ENCODE measurements around the gene LMF1.
"Not testable (repeated sequence)": the region's sequence is repeated elsewhere in the genome, so short reads cannot be mapped to it uniquely, and the experiment has no call there.

The LMF1 gene

DNA sequence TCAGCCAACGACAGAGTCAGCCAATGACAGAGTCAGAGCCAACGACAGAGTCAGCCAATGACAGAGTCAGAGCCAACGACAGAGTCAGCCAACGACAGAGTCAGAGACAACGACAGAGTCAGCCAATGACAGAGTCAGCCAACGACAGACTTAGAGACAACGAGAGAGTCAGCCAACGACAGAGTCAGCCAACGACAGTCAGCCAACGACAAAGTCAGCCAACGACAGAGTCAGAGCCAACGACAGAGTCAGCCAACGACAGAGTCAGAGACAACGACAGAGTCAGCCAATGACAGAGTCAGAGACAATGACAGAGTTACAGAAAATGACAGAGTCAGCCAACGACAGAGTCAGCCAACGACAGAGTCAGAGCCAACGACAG is 22.9 kb downstream of the LMF1 start:
- not testable (repeated sequence) for DNase-seq

DNA sequence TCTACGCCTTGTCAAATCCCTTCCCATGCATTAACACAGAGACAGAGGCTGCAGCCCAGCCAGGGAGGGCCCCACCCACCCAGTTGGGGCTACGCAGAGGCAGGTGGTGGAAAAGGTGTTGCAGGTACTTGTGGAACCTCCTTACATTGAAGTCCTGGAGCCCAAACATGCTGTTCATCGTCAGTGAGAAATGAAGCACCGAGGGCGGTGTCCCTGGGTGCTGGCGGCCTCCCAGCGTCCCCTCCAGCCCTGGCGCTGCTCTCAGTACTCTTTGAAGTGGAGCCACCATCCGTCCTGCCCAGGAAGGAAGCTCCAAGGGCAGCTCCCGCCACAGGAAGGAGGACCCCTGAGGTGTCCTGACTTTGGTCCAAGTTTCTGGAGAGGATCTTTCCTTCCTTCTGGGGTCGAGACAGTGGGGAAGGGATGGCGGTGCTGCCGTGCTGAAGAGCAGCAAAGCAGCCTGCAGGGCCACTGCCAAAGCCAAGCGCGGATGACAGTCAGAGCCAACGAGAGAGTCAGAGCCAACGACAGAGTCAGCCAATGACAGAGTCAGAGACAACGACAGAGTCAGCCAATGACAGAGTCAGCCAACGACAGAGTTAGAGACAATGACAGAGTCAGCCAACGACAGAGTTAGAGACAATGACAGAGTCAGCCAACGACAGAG is 23.4 kb downstream of the LMF1 start:
- DNase-seq, result no peak

- no peak for DNase-seq
Observed at GRCh38 chr16:946048-946395, 24.8 kb downstream of the LMF1 start.

DNA sequence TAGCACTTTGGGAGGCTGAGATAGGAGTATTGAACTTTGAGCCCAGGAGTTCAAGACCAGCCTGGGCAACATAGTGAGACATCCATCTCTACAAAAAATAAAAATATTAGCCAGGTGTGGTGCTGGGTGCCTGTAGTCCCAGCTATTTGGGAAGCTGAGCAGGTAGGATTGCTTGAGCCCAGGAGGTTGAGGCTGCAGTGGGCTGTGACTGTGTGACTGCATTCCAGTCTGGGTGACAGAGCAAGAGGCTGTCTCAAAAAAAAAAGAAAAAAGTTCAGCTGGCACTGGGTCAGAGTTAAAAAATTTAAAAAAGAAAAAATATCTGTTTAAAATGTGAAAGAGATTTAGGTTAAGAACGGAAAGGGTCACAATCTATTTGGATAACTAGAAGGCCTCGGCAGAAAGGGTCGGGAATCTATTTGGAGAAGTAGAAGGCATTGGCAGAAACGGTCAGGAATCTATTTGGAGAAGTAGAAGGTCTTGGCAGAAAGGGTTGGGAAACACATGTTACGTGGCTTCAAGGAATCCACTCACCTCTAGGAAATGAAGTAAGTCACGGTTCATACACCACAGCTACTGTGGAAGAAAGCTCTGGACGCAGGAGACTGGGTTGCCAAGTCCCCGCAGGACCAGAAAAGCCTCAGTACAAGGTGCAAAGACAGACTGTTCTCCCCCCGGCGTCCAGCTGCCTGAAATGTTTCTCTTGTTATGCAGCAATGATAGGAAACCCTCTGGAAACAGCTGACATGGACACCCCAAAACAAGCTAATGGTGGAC is 25.3 kb downstream of the LMF1 start:
- DNase-seq, result no peak

DNA sequence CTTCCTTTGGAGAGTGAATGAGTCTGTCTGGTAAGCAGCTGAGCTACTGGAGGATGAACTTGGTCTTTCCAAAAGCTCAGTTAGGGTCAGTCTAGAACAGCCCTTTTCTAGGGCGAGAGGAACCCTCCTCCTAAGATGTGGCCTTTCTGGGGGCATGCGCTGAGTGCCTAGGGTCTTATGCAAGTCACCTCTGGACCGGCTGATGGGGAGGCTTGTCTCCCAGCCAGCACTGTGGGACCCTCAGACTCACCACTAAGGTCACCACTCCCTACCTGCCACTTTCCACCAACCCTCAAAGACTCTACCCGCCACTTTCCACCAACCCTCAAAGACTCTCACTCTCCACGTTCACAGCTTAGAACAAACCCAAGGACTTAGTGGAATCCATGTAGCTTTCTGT is 26.8 kb downstream of the LMF1 start:
- no peak for DNase-seq

DNA sequence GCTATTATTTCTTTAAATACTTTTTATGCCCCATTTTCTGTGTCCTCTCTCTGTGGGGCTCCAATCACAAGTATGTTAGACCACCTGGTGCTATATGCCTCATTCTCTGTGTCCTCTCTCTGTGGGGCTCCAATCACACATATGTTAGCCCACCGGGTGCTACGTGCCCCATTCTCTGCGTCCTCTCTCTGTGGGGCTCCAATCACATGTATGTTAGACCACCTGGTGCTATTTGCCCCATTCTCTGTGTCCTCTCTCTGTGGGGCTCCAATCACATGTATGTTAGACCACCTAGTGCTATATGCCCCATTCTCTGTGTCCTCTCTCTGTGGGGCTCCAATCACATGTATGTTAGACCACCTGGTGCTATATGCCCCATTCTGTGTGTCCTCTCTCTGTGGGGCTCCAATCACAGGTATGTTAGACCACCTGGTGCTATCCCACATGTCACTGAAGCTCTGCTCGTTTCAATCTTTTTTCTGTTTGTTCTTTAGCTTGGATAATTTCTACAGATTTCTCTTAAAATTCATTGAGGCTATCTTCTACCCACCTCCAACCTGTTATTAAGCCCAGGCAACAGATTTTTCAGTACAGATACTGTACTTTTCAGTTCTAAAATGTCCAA is 28.2 kb downstream of the LMF1 start:
- no peak for DNase-seq

- DNase-seq, result no peak
Observed at GRCh38 chr16:939941-940340, 30.8 kb downstream of the LMF1 start.

- no peak for DNase-seq
Observed at GRCh38 chr16:939311-939710, 31.5 kb downstream of the LMF1 start.

DNA sequence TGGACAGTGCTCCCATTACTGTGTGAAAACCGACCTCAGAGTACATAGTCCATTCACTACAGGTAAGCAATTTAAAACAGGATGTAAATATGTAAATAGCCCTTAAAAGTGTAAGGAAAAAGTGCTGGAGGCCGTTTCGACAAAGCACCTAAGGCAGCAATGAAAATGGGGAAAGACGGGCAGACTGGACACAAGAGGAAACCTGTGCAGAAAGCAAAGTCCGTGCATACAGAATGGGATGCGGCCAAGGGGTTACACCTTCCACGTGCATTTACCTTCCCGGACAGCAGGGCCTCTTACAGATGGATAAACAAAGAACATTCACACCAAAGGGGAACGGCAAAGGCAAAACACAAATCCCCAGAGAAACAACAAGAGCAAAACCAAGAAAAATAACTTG is 32.0 kb downstream of the LMF1 start:
- DNase-seq, result no peak

- no peak for DNase-seq
Observed at GRCh38 chr16:938136-938535, 32.6 kb downstream of the LMF1 start.

GRCh38 chr16:937723-938122 is 33.1 kb downstream of the LMF1 start:
- DNase-seq, result no peak

- no peak for DNase-seq
Observed at GRCh38 chr16:937311-937710, 33.5 kb downstream of the LMF1 start.

DNA sequence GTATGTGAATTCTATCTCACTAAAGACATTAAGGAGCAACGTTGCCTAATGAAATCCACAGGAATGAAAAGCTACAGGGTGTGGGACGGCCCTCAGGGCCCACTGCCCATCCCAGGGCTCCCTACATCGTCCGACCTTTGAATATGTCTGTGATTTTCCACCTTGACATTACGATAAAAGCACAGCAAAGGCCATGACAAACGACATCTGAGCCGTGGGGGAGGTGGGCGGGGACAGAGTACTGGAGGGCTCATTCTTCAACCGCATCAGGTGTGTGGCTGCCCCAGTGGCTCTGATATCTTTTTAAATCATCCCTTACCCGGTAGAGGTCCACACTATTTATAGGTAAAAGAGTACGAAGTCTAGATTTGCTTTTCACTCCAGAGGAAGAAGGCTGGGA is 35.1 kb downstream of the LMF1 start:
- DNase-seq, result no peak

DNA sequence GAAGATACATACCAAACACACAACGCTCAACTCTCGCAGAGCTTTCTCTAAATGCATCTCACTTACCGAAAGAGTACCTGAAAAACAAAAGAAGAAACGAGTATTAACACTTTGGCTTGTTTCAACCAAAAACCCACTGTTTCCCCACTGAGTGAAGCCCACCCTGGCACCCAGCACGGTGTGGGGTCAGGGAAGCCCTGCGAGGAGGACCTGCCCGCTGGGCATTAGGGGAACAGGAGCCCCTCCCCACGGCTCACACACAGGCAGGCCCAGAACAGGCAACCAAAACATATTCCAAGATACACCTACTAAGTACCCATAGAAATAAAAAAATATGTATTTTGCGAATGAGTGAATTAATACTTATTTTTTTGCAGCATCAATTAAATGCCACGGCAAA is 36.6 kb downstream of the LMF1 start:
- DNase-seq, result no peak

DNA sequence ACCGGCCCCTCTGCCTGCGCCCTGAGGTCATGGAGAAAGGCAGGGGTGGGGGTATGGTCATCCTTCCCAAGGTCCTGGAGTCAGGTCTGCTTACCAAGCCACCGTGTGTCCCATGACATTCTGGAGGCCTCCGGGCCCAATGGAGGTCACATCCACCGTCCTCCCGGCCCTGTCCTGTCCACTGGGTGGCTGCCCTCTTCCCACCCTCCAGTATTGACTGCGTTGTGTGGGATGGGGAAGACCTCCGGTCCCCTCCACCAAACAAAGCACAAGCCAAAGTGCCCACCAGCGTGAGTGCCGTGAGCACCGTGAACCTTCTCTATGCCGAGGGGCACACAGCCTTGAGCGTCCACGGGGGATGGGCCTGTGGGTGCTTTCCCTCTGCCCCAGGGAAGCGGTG is 37.2 kb downstream of the LMF1 start:
- no peak for DNase-seq

DNA sequence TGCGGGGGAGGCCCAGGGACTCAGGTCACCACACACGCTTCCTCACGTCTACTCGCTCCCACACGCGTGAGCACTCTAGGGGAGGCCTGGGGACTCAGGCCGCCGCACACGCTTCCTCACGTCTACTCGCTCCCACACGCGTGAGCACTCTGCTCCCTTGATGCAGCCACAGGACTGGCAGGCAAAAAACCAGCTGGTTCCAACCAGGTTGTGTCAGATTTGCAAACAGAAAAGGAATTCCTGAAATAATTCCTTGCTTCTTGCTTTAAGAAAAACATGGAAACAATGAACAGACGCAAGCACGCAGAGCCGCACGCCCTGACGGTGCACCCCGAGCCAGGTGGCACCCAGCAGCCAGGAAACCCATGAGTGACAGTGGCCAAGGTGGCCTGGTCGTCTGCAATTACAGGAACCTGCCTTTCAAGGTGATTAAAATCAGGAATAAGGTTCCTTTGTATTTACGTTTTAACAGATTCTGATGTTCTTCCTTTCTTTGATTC is 37.9 kb downstream of the LMF1 start:
- DNase-seq, result no peak

DNA sequence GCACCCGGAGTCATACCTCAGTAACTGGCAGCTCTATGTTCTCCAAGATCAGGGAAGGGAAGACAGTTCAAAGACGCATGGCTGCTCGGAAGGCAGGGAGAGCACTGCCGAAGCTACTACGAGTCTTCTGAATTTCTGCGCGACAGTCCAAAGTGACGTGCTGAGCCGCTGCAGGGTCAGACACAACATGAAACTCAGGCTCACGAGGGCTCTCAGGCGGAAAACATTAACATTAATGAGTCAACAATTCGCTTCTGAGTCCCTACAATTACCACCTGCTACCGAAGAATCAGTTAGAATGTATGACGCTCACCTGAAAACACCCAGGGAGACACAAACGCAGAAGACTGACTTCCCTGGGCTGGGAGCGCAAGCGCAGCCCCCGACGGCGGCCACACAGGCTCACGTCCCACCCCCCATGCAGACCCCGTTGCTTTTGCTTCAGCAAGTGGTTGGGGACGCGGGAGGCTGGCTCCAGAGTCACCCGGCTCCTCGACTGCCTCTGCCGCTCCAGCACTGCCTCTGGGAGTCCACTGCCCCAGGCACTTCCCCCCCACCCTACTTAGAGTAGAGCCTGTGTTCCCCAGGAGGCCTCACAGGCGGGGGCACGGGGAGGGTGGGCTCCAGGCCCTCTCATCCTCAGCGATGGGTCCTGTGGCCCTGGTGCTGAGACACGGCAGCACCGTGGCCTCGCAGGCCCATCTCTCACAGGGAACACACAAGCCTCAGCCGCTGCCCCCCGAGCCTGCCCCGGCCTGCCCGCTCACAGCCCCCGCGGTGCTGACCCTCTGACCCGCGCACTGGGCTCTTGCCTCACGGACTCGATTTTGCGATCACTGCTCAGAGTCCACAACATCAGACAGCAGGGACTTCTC is 38.9 kb downstream of the LMF1 start:
- no peak for DNase-seq

DNA sequence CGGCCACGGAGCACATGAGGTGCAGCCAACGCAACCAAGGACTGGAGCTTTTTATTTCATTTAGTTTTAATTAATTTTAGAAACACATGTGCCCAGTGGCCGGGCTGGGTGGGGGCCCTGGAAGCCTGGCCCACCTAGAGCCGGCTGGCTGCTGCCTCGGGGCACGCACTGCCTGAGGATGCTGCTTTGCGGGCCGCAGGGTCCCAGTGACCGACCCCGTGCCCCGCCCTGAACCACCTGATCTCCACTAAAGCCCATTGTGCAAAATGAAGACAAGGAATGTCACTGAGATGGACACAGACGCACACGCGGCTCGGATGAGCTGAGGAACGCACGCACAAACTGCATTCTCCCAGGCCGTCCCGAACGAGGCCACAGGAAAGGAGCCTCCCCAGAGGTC is 39.6 kb downstream of the LMF1 start:
- DNase-seq, result no peak

- no peak for DNase-seq
Observed at GRCh38 chr16:930511-930910, 40.3 kb downstream of the LMF1 start.

GRCh38 chr16:930076-930475 is 40.7 kb downstream of the LMF1 start:
- no peak for DNase-seq

GRCh38 chr16:929227-930073 is 41.3 kb downstream of the LMF1 start:
- DNase-seq, result no peak

DNA sequence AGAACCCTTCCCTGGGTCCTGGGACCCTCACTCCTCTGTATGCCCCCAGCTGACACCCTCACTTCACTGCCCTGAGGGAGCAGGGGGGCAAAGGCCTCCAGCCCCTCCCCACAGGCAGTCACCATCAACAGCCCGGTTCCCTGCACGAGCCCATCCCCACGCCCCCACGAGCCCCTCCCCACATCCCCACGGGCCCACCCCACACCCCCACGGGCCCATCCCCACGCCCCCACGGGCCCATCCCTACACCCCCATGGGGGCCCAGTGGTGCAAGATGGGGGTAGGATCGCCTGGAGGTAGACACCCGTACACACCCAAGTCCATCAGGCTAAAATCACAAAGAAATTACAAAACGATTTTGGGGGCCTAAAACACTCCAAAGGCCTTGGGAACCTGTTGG is 42.3 kb downstream of the LMF1 start:
- DNase-seq, result no peak

All from suppressor macrophage (primary cell).